Activated CD4-positive, alpha-beta T cell treated with anti-CD3 and anti-CD28 coated beads, Interleukin-2, amount 10 ng/mL, durations not matched to agents 7 days and 5 days (primary cell): ENCODE measurements around the gene TAS2R38. TPM values are rescaled to one million over a fixed set of nuclear protein-coding genes. Genes with fewer than 3 reads are reported as not detected.

Source experiments
- CTCF ChIA-PET: fragments of 350-600 bp; sonication (Branson Sonifier 250); formaldehyde crosslinking; loops from one replicate; lab custom pipeline; 2021; ENCODE audit warnings: antibody characterized with exemption; lab: Charles Lee
- POLR2A ChIA-PET: fragments of 350-600 bp; sonication (Branson Sonifier 250); formaldehyde crosslinking; loops from one replicate; lab custom pipeline; 2021; ENCODE audit warnings: antibody characterized with exemption; lab: Charles Lee
- DNase-seq: peaks from one replicate; pipeline ENCODE4 v3.0.0-alpha.2; 2020
- H3K27ac Mint-ChIP-seq: one replicate; pipeline ENCODE4 v1.8.0; 2021; ENCODE audit warnings: mild to moderate bottlenecking, moderate library complexity, mixed read lengths
- H3K27me3 Mint-ChIP-seq: one replicate; pipeline ENCODE4 v1.8.0; 2021; ENCODE audit warnings: mixed read lengths
- H3K36me3 Mint-ChIP-seq: one replicate; pipeline ENCODE4 v1.8.0; 2021; ENCODE audit warnings: low read depth, mixed read lengths
- H3K4me1 Mint-ChIP-seq: one replicate; pipeline ENCODE4 v1.8.0; 2021; ENCODE audit warnings: mixed read lengths
- H3K4me3 Mint-ChIP-seq: one replicate; pipeline ENCODE4 v1.8.0; 2021; ENCODE audit warnings: mild to moderate bottlenecking, moderate library complexity, mixed read lengths
- H3K9me3 Mint-ChIP-seq: one replicate; pipeline ENCODE4 v1.8.0; 2021; ENCODE audit warnings: mixed read lengths
- total RNA-seq, 2 experiments: library from RNA; stranded (reverse); gene quantifications; one replicate each; pipeline ENCODE4 v1.2.3, GENCODE V29; 2021

TAS2R38 gene
- total RNA-seq, 2 experiments from 2014 or later: not detected

DNA sequence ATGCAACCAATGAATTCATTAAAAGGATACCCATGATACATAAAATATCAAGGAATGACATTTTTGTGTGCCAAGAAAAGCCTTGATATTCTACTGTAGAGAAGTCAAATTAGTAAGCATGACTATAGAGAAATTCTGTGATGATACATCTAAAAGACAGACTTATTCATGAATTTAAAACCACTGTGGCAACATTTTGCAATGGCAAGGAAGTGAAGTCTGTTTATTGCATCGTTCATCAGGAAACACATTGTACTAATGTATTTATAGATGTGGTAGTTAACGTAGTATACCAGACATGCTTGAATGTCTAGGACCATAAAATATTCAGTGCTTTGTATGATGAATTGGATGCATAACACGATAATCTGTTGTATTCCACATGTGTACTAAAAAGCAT, 17.5 kb downstream of the TAS2R38 start:
- no peaks in the 10 kb centered on the region for H3K27me3 Mint-ChIP-seq
- POLR2A ChIA-PET: no interaction called here
- H3K9me3 Mint-ChIP-seq: no peaks in the 10 kb centered on the region
- CTCF ChIA-PET: no interaction called here
- H3K4me3 Mint-ChIP-seq: no peak overlapping the region
- no peaks in the 10 kb centered on the region for H3K4me1 Mint-ChIP-seq
- H3K36me3 Mint-ChIP-seq: no peaks in the 10 kb centered on the region
- DNase-seq: no peak
- H3K27ac Mint-ChIP-seq: no peak overlapping the region

DNA sequence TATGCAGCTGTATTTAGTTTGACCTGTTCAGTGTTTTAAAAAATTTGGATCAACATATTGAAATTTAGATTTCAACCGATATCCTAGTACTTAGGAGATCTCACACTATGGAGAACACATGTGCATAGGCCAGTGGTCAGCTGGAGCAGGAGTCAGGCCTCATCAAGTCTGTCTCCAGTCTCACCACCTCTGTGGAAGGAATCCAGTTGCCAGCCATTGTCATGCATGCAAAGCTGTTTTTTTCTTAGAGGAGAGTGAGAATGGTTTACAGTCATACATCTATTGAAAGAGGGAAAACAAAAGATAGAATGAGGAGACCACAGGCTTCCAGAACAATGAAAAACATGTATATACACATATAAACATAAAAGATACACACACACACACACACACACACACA, 19.2 kb downstream of the TAS2R38 start:
- ChIA-PET CTCF (no interaction called here), POLR2A (no interaction called here)
- DNase-seq: no peak
- Mint-ChIP-seq H3K4me1 (no peaks in the 10 kb centered on the region), H3K36me3 (no peaks in the 10 kb centered on the region), H3K27me3 (no peaks in the 10 kb centered on the region), H3K9me3 (no peaks in the 10 kb centered on the region), H3K4me3 (no peak overlapping the region), H3K27ac (no peak overlapping the region)

DNA sequence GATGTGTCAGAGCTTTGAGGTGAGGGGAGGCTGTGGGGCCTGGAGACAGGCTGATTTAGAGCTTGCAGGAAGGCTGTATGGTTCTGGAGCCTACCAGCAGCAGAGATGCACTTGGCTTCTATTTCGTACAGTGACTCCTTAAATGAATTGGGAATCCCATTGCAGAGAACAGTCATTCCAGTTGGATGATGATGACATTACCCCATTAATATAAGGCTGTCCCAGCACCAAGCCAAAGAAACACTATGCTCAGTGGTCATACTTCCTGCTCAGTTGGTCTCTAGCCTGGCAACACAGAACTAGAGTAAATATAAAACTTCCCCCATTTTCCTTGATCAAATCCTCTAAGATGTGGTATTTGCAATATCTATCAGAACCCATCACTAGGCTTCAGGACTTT, 21.1 kb downstream of the TAS2R38 start:
- ChIA-PET CTCF (no interaction called here), POLR2A (no interaction called here)
- Mint-ChIP-seq H3K36me3 (no peaks in the 10 kb centered on the region), H3K4me3 (no peak overlapping the region), H3K9me3 (no peaks in the 10 kb centered on the region), H3K27ac (no peak overlapping the region), H3K4me1 (no peaks in the 10 kb centered on the region), H3K27me3 (peaks cover 2% of the 10 kb centered on the region)
- no peak for DNase-seq

DNA sequence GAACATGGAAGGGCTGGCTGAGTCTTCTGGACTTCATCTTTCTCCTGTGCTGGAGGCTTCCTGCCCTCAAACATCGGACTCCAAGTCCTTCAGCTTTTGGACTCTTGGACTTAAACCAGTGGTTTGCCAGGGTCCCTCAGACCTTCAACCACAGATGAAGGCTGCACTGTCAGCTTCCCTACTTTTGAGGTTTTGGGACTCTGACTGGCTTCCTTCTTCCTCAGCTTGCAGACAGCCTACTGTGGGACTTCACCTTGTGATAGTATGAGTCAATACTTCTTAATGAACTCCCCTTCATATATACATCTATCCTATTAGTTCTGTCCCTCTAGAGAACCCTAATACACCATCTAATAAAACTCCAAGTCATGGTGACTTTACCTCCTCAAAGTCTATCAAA, 22.8 kb downstream of the TAS2R38 start:
- no peaks in the 10 kb centered on the region for H3K4me1 Mint-ChIP-seq

DNA sequence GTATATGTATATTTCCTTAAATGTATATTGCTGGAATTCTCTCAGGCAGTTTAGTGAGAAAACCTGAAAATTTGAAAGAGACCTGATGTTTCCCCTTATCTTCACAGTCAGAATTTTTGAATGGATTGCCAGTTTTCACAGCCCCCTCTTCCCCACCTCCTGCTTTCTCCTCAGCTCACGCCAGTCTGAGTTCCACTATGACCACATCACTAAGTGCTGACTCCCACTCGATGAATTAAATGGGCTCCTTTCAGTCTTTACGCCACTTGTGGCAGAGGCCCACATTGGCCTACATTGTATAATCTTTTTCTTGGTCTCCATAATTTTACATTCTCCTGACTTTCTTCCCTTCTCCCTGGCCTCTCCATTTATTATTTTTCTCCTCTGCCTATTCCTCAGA, 23.7 kb downstream of the TAS2R38 start:
- POLR2A ChIA-PET: no interaction called here
- Mint-ChIP-seq H3K27me3 (peaks cover 2% of the 10 kb centered on the region), H3K4me3 (no peak overlapping the region), H3K27ac (no peak overlapping the region), H3K36me3 (no peaks in the 10 kb centered on the region), H3K9me3 (no peaks in the 10 kb centered on the region), H3K4me1 (no peaks in the 10 kb centered on the region)
- DNase-seq: no peak
- CTCF ChIA-PET: no interaction called here

More for the DNA sequence above, 22.8 kb downstream of the TAS2R38 start:
- no peak for DNase-seq
- Mint-ChIP-seq H3K27ac (no peak overlapping the region), H3K36me3 (no peaks in the 10 kb centered on the region), H3K9me3 (no peaks in the 10 kb centered on the region), H3K27me3 (peaks cover 2% of the 10 kb centered on the region), H3K4me3 (no peak overlapping the region)
- ChIA-PET POLR2A (no interaction called here), CTCF (no interaction called here)

DNA sequence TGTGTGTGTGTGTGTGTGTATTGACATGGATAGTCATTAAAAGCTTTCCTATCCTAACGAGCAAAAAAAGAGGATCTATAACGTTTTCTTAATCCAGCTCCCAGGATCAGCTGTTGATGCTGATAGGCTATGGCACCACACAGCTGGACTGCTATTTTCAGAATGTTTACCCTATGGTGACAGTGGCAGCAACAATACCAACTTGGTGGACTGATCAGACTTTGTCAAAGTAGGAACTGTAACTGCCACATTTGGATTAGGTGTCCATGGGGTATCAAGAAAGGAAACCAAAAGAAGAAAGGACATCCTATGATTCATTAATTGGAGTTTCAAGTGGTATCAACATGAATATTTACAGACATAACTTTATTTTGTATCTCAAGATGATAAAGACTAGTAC, 24.1 kb downstream of the TAS2R38 start:
- Mint-ChIP-seq H3K27ac (no peak overlapping the region), H3K27me3 (peaks cover 2% of the 10 kb centered on the region), H3K36me3 (no peaks in the 10 kb centered on the region), H3K4me3 (no peak overlapping the region), H3K4me1 (no peaks in the 10 kb centered on the region), H3K9me3 (no peaks in the 10 kb centered on the region)
- ChIA-PET CTCF (no interaction called here), POLR2A (no interaction called here)
- DNase-seq: no peak

DNA sequence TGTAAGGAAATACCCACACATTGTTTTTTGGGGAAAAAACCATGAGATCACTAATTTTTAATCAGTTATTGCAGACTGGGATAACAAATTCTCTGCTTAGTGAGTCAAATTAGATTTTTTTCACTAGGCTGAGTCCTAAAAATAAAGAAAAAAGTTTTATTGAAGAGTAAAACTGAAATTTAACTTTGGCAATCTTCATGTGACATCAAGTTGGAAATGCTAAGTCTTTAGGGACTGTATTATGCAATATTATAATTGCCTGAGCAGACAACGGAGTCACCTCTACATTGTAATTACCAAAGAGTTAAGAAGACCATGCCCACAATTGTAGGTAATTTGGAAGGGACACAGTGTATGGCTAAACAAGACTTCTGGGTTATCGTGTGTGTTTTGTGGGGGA, 24.6 kb downstream of the TAS2R38 start:
- H3K36me3 Mint-ChIP-seq: no peaks in the 10 kb centered on the region
- CTCF ChIA-PET: no interaction called here

DNA sequence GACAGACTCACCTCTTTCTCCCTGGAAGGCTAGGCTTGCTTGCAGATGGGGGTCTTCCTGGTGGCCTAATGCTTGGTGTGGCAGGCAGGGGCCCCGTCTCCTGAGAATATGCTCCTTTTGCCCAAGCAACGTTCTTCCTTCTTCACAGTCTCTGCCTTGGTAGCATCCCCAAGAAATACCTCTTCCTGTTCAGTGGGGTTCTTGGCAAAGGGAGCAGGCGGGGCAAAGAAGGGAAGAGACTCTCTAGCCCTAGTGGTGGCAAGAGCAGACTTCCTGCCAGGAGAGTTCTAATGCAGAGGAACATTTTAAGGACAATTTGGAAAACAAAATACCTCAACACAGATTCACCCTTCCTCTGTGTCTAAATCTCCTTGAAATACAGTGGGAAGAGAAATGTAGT, 26.8 kb downstream of the TAS2R38 start, which contains the start of gene CLEC5A:
TSS of gene CLEC5A (minus strand) at position 179 of the 400 bp plus-strand sequence. CDS start 682 bp downstream, outside the sequence.
- no peak within 1 kb of the TSS for H3K27ac Mint-ChIP-seq
- DNase-seq: no peak
- no peak within 1 kb of the TSS for H3K4me3 Mint-ChIP-seq
- ChIA-PET POLR2A (no interaction called here), CTCF (no interaction called here)
- H3K36me3 Mint-ChIP-seq: no peaks in the 10 kb centered on the region
- H3K9me3 Mint-ChIP-seq: no peaks in the 10 kb centered on the region
- H3K27me3 Mint-ChIP-seq: peaks cover 6% of the 10 kb centered on the region
- no peaks in the 10 kb centered on the region for H3K4me1 Mint-ChIP-seq

More for the DNA sequence above, 24.6 kb downstream of the TAS2R38 start:
- no peaks in the 10 kb centered on the region for H3K9me3 Mint-ChIP-seq
- no peak overlapping the region for H3K27ac Mint-ChIP-seq
- H3K4me1 Mint-ChIP-seq: no peaks in the 10 kb centered on the region
- H3K4me3 Mint-ChIP-seq: no peak overlapping the region
- POLR2A ChIA-PET: no interaction called here
- DNase-seq: no peak
- H3K27me3 Mint-ChIP-seq: peaks cover 2% of the 10 kb centered on the region

DNA sequence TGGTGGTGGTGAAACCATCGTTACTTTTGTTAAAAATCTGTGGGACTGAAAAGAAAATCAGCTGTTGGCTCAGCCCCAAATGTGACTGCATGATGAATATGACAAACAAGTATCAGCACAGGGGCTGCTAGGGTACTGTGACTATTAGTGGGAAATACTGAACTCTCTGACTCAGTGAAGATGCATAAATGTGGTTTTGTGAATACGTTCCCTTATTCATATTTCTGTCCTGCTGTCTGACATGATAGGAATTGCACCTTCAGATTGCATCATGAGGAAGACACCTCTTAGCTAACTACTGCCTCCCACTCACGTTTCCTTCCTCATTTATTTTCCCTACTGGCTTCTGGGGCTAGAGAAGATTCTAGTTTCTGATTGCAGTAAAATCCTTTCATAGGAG, 28.2 kb downstream of the TAS2R38 start:
- POLR2A ChIA-PET: no interaction called here
- Mint-ChIP-seq H3K36me3 (no peaks in the 10 kb centered on the region), H3K9me3 (peaks cover 10% of the 10 kb centered on the region), H3K4me3 (no peak overlapping the region), H3K27ac (no peak overlapping the region), H3K27me3 (peaks cover 6% of the 10 kb centered on the region), H3K4me1 (no peaks in the 10 kb centered on the region)
- DNase-seq: no peak
- CTCF ChIA-PET: no interaction called here

DNA sequence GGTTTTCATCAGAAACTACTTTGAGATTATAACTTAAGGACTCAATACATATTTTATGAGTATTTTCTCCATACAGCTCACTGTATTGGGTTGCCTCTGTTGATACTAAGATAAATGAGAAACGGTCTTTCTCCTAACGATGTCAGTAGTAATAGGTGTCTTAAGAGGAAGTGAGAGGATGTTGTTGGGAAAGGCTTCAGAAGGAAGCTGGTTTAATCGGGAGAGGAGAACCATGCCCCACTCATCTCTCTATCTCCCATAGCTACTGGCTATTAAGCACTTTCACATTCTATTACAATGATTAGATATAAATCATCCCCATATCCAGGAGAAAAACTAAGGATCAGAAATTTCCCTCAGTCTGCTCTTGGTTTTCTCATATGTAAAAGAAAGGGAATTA, 28.8 kb downstream of the TAS2R38 start:
- ChIA-PET POLR2A (no interaction called here), CTCF (no interaction called here)
- H3K27me3 Mint-ChIP-seq: peaks cover 6% of the 10 kb centered on the region

DNA sequence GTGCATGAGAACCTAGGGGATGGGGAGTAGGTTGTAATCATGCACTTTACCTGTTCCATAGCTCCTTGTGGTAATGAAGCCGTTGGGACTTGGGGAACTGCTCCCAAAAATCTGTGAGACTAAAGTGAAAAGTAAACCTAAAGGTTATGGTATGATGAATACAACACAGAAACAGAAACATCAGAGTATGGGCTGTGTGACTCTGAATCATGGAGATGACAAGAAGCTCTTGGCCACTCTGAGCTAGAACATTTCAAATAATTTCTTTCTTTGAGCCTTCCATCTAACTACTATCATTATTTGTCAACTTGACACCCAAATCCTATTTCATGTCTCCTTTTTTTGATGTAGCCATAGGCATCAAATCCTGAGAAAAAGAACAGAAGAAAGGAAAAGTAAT, 29.7 kb downstream of the TAS2R38 start:
- H3K4me1 Mint-ChIP-seq: no peaks in the 10 kb centered on the region
- ChIA-PET CTCF (no interaction called here), POLR2A (no interaction called here)
- peaks cover 14% of the 10 kb centered on the region for H3K9me3 Mint-ChIP-seq
- H3K36me3 Mint-ChIP-seq: no peaks in the 10 kb centered on the region
- H3K4me3 Mint-ChIP-seq: no peak overlapping the region
- H3K27me3 Mint-ChIP-seq: peaks cover 4% of the 10 kb centered on the region
- no peak for DNase-seq
- H3K27ac Mint-ChIP-seq: no peak overlapping the region

More for the DNA sequence above, 28.8 kb downstream of the TAS2R38 start:
- Mint-ChIP-seq H3K9me3 (peaks cover 12% of the 10 kb centered on the region), H3K4me3 (no peak overlapping the region), H3K27ac (no peak overlapping the region), H3K36me3 (no peaks in the 10 kb centered on the region), H3K4me1 (no peaks in the 10 kb centered on the region)
- no peak for DNase-seq

DNA sequence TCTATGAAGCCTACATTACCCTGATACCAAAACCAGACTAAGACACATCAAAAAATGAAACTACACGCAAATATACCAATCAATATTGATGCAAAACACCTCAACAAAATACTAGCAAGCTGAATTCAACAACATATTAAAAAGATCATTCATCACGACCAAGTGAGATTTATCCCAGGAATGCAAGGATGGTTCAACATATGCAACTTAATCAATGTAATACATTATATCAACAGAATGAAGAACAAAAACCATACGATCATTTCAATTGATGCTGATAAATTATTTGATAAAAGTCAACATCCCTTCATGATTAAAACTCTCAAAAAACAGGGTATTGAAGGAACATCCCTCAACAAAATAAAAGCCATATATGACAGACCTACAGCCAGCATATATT, 32.5 kb downstream of the TAS2R38 start:
- H3K27me3 Mint-ChIP-seq: peaks cover 4% of the 10 kb centered on the region
- POLR2A ChIA-PET: no interaction called here

DNA sequence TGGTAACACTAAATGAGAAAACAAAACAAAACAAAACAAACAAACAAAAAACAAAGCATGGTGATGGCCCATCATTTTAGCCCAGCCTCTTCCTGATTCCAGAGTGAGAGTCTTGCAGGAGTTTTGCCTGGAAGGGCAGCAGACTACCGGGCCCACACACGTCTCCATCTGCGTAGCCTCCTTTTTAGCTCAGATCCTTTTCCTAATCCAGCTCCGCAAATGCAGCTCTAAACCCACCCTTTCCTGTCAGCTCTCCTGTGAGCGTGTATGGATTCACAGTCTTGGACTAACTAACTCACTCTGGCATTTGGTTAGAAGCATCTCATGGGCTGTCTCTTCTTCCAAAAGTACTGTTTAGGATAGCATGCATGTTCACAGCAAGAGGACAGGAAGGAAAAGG, 43.4 kb downstream of the TAS2R38 start:
- no peaks in the 10 kb centered on the region for H3K27me3 Mint-ChIP-seq
- H3K9me3 Mint-ChIP-seq: peaks cover 3% of the 10 kb centered on the region
- H3K4me1 Mint-ChIP-seq: no peaks in the 10 kb centered on the region
- DNase-seq: no peak
- no peaks in the 10 kb centered on the region for H3K36me3 Mint-ChIP-seq
- H3K4me3 Mint-ChIP-seq: no peak overlapping the region
- ChIA-PET POLR2A (interaction anchor here (0.7 kb wide), 1 partner anchor 12 kb away, joined by 3 read pairs; no protein-coding TSS in a partner anchor), CTCF (no interaction called here)
- no peak overlapping the region for H3K27ac Mint-ChIP-seq

More for the DNA sequence above, 32.5 kb downstream of the TAS2R38 start:
- DNase-seq: no peak
- Mint-ChIP-seq H3K27ac (no peak overlapping the region), H3K9me3 (peaks cover 14% of the 10 kb centered on the region), H3K4me1 (no peaks in the 10 kb centered on the region), H3K36me3 (no peaks in the 10 kb centered on the region), H3K4me3 (no peak overlapping the region)
- CTCF ChIA-PET: no interaction called here

DNA sequence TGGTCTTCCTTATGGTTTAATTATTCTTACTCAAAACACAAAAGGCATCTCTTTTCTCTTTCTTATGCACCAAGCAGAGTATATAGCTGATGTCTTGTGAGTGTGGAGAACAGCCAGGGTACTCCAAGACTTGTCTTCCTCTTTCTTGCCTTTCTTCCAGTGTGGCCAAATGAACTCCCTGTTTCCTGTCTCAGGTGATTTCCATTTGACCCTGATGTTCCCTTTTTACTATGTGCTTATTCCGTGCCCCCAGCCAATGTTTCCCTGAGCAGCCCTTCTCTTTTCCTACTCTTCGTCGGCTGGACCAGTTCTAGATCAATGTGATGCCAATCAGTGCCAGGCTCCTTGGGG, 44.8 kb downstream of the TAS2R38 start:
- Mint-ChIP-seq H3K36me3 (no peaks in the 10 kb centered on the region), H3K27me3 (no peaks in the 10 kb centered on the region), H3K4me1 (no peaks in the 10 kb centered on the region), H3K27ac (no peak overlapping the region), H3K4me3 (no peak overlapping the region), H3K9me3 (peaks cover 3% of the 10 kb centered on the region)
- ChIA-PET POLR2A (no interaction called here), CTCF (no interaction called here)
- DNase-seq: no peak
